HFF-Myc (cell line): ENCODE data around the gene SF3B4.
A peak's percentile ranks its signal among the peaks of the same experiment; 100 is the strongest.

ENCODE experiments used
- DNase-seq: peaks from one replicate; pipeline ENCODE4 v3.0.0-alpha.2; 2011; ENCODE audit warnings: low read depth; ENCODE audit errors: extremely low read depth
- H3K4me3 ChIP-seq: replicated peaks from 2 replicates; pipeline ENCODE4 v1.5.1; 2011; ENCODE audit warnings: low read depth, mild to moderate bottlenecking, control low read depth, low read length
- TF ChIP-seq, protein P1 (sequence below): IDR thresholded peaks from 2 replicates; pipeline ENCODE4 v1.5.1; 2012; ENCODE audit warnings: mild to moderate bottlenecking, low read depth, low read length, control low read depth; ENCODE audit errors: missing control alignments

Gene SF3B4

DNA sequence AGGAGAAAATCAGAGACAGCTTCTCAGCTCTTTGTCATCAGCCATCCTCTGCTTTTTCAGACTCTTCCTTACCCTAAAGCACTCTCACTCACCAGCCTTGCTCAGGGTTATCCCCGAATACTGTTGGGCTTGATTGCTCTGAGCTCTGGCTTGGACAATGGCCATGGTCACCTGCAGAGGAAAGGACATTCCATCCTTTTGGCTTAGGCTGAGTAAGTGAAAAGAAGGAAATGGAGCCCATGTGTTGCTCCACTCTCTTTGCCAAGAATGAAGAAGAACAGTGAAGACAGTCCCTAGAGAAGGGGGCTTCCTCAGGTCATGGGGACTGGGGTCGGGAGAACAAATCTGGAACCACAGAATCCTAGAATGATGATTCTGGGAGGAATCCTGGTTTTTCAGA lies 6.8 kb upstream of the SF3B4 start:
- H3K4me3 ChIP-seq = no peak overlapping the region
- DNase-seq = no peak
- TF ChIP-seq, protein P1, sequence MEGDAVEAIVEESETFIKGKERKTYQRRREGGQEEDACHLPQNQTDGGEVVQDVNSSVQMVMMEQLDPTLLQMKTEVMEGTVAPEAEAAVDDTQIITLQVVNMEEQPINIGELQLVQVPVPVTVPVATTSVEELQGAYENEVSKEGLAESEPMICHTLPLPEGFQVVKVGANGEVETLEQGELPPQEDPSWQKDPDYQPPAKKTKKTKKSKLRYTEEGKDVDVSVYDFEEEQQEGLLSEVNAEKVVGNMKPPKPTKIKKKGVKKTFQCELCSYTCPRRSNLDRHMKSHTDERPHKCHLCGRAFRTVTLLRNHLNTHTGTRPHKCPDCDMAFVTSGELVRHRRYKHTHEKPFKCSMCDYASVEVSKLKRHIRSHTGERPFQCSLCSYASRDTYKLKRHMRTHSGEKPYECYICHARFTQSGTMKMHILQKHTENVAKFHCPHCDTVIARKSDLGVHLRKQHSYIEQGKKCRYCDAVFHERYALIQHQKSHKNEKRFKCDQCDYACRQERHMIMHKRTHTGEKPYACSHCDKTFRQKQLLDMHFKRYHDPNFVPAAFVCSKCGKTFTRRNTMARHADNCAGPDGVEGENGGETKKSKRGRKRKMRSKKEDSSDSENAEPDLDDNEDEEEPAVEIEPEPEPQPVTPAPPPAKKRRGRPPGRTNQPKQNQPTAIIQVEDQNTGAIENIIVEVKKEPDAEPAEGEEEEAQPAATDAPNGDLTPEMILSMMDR = no peak

DNA sequence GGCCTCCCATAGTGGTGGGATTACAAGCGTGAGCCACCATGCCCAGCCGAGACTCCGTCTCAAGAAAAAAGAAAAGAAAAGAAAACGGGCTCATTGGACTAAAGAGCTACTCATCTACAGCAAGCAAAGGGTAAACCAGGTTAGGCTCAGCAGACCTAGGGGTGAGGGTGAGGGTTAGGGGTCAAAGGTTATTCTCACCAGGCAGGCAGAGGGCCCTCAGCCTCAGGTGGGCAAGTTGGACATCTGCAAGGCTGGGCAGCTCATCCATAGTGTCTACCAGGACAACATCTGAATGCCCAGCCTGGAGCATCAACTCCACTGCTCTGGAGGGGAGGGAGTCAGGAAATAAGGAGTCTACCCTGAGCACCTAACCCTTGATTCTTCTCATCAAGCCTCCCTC lies 5.6 kb upstream of the SF3B4 start:
- H3K4me3 ChIP-seq = no peak overlapping the region
- TF ChIP-seq, protein P1 = no peak
- no peak for DNase-seq

DNA sequence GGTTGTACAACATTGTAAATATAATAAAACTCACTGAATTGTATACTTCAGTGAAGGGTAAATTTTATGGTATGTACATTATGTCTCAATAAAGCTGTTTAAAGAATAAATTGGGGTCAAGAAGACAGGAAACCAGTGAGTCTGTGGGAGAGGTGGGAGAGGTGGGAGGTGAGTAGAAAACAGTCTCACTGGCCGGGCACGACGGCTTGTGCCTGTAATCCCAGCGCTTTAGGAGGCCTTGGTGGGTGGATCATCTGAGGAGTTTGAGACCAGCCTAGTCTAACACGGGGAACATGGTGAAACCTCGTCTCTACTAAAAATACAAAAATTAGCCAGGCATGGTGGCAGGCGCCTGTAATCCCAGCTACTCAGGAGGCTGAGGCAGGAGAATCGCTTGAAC lies 4.9 kb upstream of the SF3B4 start:
- DNase-seq = no peak
- TF ChIP-seq, protein P1 = no peak
- H3K4me3 ChIP-seq = no peak overlapping the region

DNA sequence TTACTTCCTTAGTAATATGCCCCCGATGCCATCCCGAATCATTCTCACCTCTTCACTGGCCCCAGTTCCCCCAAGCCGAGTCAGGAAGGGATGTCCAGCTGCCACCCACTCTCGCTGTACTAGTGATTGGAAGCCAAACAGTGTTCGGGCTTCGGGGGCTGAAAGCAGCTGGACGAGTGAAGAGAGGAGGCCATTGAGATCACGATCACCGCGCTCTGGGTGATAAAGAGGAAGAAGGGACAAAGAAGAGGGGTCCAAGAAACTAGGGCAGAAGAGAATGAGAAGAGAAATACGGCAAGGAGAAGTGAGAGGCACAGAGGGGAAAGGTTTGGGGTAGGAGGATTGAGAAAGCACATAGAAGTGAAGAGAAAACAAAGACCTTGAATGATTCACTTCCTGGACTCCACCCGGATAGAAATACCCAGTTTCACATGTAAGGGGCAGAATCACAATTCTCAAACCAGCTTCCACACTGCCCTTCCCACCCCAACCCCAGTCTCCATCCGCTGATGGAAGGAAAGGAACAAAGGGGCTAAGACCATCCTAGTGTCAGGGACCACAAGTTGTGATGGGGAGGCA lies 3.7 kb upstream of the SF3B4 start:
- no peak overlapping the region for H3K4me3 ChIP-seq
- no peak for DNase-seq
- TF ChIP-seq, protein P1 = no peak

DNA sequence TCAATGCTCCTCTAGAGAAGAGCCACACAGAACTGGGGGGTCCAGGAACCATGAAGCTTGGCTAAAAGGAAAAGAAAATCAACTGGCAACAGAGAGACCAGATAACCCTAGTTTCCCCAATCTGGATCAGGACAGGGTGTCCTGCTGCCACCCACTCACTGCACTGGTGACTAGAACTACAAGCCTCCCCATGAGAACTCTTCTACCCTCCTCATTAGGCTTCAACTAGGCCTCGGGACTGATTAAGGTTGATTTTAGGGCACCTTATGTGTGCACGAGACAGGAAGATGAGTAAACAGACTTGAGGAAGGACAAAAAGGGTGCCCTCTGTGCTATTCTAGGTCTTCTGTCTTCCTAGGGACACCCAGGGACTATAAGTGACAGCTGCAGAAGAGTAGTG lies 2.3 kb upstream of the SF3B4 start:
- TF ChIP-seq, protein P1 = no peak
- no peak for DNase-seq
- no peak overlapping the region for H3K4me3 ChIP-seq

DNA sequence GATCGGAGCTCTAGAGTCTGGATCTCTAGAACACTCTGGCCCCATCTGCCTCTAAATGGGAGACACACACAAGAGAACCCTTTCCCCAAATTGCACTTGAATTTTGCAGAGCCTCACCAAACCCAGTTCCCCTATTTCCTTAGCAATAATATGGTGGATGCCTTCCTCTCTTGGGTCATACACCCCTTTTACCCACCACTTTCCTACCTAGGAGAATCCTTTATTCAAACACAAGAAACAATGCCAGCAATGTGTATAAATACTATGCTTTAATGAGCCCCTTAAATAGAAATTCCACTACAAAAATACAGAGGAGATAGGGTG lies 760 bp upstream of the SF3B4 start:
- TF ChIP-seq, protein P1 = no peak
- DNase-seq = no peak
- peak overlapping the region; percentile 93 for H3K4me3 ChIP-seq

DNA sequence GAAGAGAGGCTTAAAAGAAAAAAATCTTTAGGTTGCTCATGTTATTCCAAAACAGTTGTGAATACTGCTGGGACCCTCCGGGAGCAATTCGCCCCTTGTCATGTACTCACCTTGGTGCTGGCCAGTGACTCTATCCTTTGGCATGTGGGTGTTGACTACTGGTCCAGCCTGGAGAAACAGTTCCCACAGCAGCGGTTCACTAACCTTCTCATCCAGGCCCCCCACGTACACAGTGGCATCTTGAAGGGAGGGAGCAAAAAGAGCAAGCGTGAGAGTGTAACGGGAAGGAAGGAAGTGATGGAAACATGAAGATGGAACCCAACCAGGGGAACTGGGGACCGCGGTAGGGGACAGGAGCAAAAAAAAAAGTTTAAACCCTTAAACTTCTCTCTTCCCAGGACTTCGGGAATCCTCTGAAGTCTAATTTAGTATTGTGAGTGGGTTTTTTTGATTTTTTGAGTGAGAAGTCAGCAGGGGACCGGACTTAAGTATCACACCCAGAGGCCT lies 494 bp downstream of the SF3B4 start:
- H3K4me3 ChIP-seq = peak overlapping the region; percentile 93
- TF ChIP-seq, protein P1 = no peak
- DNase-seq = no peak
